Peyer's patch (tissue), 4 donors: ENCODE measurements around the gene SCN5A. TPM values are rescaled to one million over a fixed set of nuclear protein-coding genes. Genes with fewer than 3 reads are reported as not detected.

Source experiments
- DNase-seq, 3 donors: peaks; one replicate each; pipeline ENCODE4 v3.0.0-alpha.2; 2017 to 2019
- H3K27ac ChIP-seq, 4 donors: fragments of 200-600 bp; sonication (generic); one replicate each; pipeline ENCODE4 v1.5.1; 2016 to 2019
- H3K27me3 ChIP-seq, 2 donors: fragments of 200-600 bp; sonication (generic); one replicate each; pipeline ENCODE4 v1.5.1; 2019
- H3K36me3 ChIP-seq, 3 donors: fragments of 200-600 bp; sonication (generic); one replicate each; pipeline ENCODE4 v1.5.1; 2016 to 2019
- H3K4me1 ChIP-seq, 4 donors: fragments of 200-600 bp; sonication (generic); one replicate each; pipeline ENCODE4 v1.5.1; 2016 to 2019
- H3K4me3 ChIP-seq, 4 donors: fragments of 200-600 bp; sonication (generic); 1 replicate in 3 of 4; 2 replicates in 1 of 4; pipeline ENCODE4 v1.5.1; 2016 to 2019; ENCODE audit warnings: mild to moderate bottlenecking in 1 of 4
- H3K9me3 ChIP-seq, 4 donors: fragments of 200-600 bp; sonication (generic); one replicate each; pipeline ENCODE4 v1.5.1; 2016 to 2019; ENCODE audit warnings: mild to moderate bottlenecking in 1 of 4
- CTCF ChIP-seq, 6 experiments: fragments of 450-650 bp in 4 of 6; fragments of 200-600 bp in 2 of 6; sonication (generic) in 1 of 6; IDR thresholded peaks; one replicate each; pipeline ENCODE4 v1.5.1; 2017 to 2019; ENCODE audit warnings: antibody characterized with exemption in 6 of 6, mild to moderate bottlenecking in 3 of 6, moderate library complexity in 1 of 6
- POLR2A ChIP-seq, 2 donors: fragments of 450-650 bp; IDR thresholded peaks; one replicate each; pipeline ENCODE4 v1.5.1; 2017; ENCODE audit warnings: antibody characterized with exemption in 2 of 2, mild to moderate bottlenecking in 2 of 2, moderate library complexity in 2 of 2
- total RNA-seq, 4 donors: library from RNA; depleted of rRNA; stranded (reverse); fragments of >200 nt; gene quantifications; one replicate each; pipeline ENCODE4 v1.1.0, GENCODE V29; 2016

Gene SCN5A
- total RNA-seq, 4 donors from 2014 or later, result 0.13 TPM; not detected in 3

- Histone ChIP-seq H3K36me3 (no peaks in the 10 kb centered on the region), H3K27me3 (no peaks in the 10 kb centered on the region), H3K4me3 (no peak overlapping the region), H3K4me1 (no peaks in the 10 kb centered on the region), H3K9me3 (no peaks in the 10 kb centered on the region), H3K27ac (no peak overlapping the region)
- TF ChIP-seq POLR2A (IDR thresholded peaks at IDR 0.05) (no peak), CTCF (IDR thresholded peaks at IDR 0.05) (no peak)
- peak in 1 of 3 donors; percentile 37 for DNase-seq
Measured at GRCh38 chr3:38606561-38606960, 42.9 kb downstream of the SCN5A start.

- Histone ChIP-seq H3K27ac (no peak overlapping the region), H3K4me3 (no peak overlapping the region), H3K27me3 (no peaks in the 10 kb centered on the region), H3K9me3 (no peaks in the 10 kb centered on the region), H3K4me1 (no peaks in the 10 kb centered on the region), H3K36me3 (no peaks in the 10 kb centered on the region)
- DNase-seq, result peak in 1 of 3 donors; percentile 24
- TF ChIP-seq CTCF (IDR thresholded peaks at IDR 0.05) (no peak), POLR2A (IDR thresholded peaks at IDR 0.05) (no peak)
Measured at GRCh38 chr3:38605981-38606380, 43.5 kb downstream of the SCN5A start.

- DNase-seq, result peak in 1 of 3 donors; percentile 5
- TF ChIP-seq POLR2A (IDR thresholded peaks at IDR 0.05) (no peak), CTCF (IDR thresholded peaks at IDR 0.05) (no peak)
- Histone ChIP-seq H3K27ac (no peak overlapping the region), H3K9me3 (no peaks in the 10 kb centered on the region), H3K4me3 (no peak overlapping the region), H3K27me3 (no peaks in the 10 kb centered on the region), H3K36me3 (no peaks in the 10 kb centered on the region), H3K4me1 (no peaks in the 10 kb centered on the region)
Measured at GRCh38 chr3:38604246-38604645, 45.2 kb downstream of the SCN5A start.

- peak in 1 of 3 donors; percentile 33 for DNase-seq
- H3K9me3 ChIP-seq, result no peaks in the 10 kb centered on the region
- no peaks in the 10 kb centered on the region for H3K36me3 ChIP-seq
- H3K27ac ChIP-seq, result no peak overlapping the region
- no peaks in the 10 kb centered on the region for H3K4me1 ChIP-seq
- H3K4me3 ChIP-seq, result no peak overlapping the region
- TF ChIP-seq POLR2A (IDR thresholded peaks at IDR 0.05) (no peak), CTCF (IDR thresholded peaks at IDR 0.05) (no peak)
- H3K27me3 ChIP-seq, result no peaks in the 10 kb centered on the region
Measured at GRCh38 chr3:38603731-38604131, 45.8 kb downstream of the SCN5A start.

- DNase-seq, result peak in 1 of 3 donors; percentile 7
- no peak overlapping the region for H3K27ac ChIP-seq
- TF ChIP-seq CTCF (IDR thresholded peaks at IDR 0.05), result no peak
- TF ChIP-seq POLR2A (IDR thresholded peaks at IDR 0.05), result no peak
- H3K4me1 ChIP-seq, result no peaks in the 10 kb centered on the region
- H3K4me3 ChIP-seq, result no peak overlapping the region
- no peaks in the 10 kb centered on the region for H3K9me3 ChIP-seq
- H3K27me3 ChIP-seq, result no peaks in the 10 kb centered on the region
- H3K36me3 ChIP-seq, result no peaks in the 10 kb centered on the region
Measured at GRCh38 chr3:38602576-38603250, 46.8 kb downstream of the SCN5A start.
